SJCRH30 (cell line): Measurements from ENCODE around the gene TPBGL. TPM values are rescaled to one million over a fixed set of nuclear protein-coding genes. Genes with fewer than 3 reads are reported as not detected.

Experiments used
- DNase-seq, 2 experiments: peaks; one replicate each; pipeline ENCODE4 v3.0.0-alpha.2; 2015 to 2020
- H3K27ac ChIP-seq: fragments of 250-450 bp; sonication (Bioruptor Pico); 2 replicates; pipeline ENCODE4 v1.5.1; 2020; ENCODE audit warnings: mild to moderate bottlenecking, moderate library complexity
- H3K27me3 ChIP-seq: fragments of 250-450 bp; sonication (Bioruptor Pico); 2 replicates; pipeline ENCODE4 v1.5.1; 2020; ENCODE audit warnings: mild to moderate bottlenecking, moderate library complexity
- H3K36me3 ChIP-seq: fragments of 250-450 bp; sonication (Bioruptor Pico); 2 replicates; pipeline ENCODE4 v1.5.1; 2020; ENCODE audit warnings: mild to moderate bottlenecking, moderate library complexity
- H3K4me1 ChIP-seq: fragments of 250-450 bp; sonication (Bioruptor Pico); 2 replicates; pipeline ENCODE4 v1.5.1; 2020; ENCODE audit warnings: mild to moderate bottlenecking, moderate library complexity
- H3K4me3 ChIP-seq: fragments of 250-450 bp; sonication (Bioruptor Pico); 2 replicates; pipeline ENCODE4 v1.5.1; 2020; ENCODE audit warnings: mild to moderate bottlenecking, moderate library complexity
- H3K9me3 ChIP-seq: fragments of 250-450 bp; sonication (Bioruptor Pico); replicated peaks from 2 replicates; pipeline ENCODE4 v1.5.1; 2020; ENCODE audit warnings: mild to moderate bottlenecking, moderate library complexity
- total RNA-seq: library from RNA; depleted of rRNA; stranded (reverse); fragments of >200 nt; shearing (Covaris generic); gene quantifications from 2 replicates; pipeline ENCODE4 v1.2.3, GENCODE V29; 2014

Gene TPBGL
- total RNA-seq, 1 experiment from 2014 or later: not detected

DNA sequence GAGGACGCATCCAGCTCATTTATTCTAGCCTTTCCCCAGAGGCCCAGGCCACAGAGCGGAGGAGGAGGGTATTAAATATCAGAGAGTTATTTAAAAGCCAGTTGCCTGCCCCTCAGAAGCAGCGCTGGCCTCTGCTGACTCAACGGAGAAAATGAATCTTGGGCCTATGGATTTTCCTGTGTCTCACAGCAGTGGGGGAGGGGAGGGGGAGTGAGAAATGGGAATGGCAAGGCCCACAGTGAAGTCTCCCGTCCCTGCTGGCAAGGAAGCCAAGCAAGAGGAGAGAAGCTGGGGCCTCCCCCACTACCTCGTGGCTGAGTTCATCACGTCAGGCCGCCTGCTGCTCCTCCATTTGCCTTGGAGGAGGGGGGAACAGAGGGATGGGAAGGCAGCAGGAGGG, 4.5 kb upstream of the TPBGL start:
- no peak for DNase-seq
- Histone ChIP-seq H3K4me1 (no peaks in the 10 kb centered on the region), H3K27ac (no peak overlapping the region), H3K36me3 (no peaks in the 10 kb centered on the region), H3K27me3 (no peaks in the 10 kb centered on the region), H3K9me3 (no peaks in the 10 kb centered on the region), H3K4me3 (no peak overlapping the region)

- H3K27me3 ChIP-seq: no peaks in the 10 kb centered on the region
- no peak overlapping the region for H3K4me3 ChIP-seq
- H3K4me1 ChIP-seq: no peaks in the 10 kb centered on the region
- no peaks in the 10 kb centered on the region for H3K9me3 ChIP-seq
- no peaks in the 10 kb centered on the region for H3K36me3 ChIP-seq
- H3K27ac ChIP-seq: no peak overlapping the region
- no peak for DNase-seq
Measured at GRCh38 chr11:75237050-75237449, 3.5 kb upstream of the TPBGL start.

GRCh38 chr11:75238595-75239440, 1.8 kb upstream of the TPBGL start:
- no peak for DNase-seq
- no peak overlapping the region for H3K27ac ChIP-seq
- H3K27me3 ChIP-seq: no peaks in the 10 kb centered on the region
- H3K36me3 ChIP-seq: no peaks in the 10 kb centered on the region
- no peak overlapping the region for H3K4me3 ChIP-seq
- no peaks in the 10 kb centered on the region for H3K9me3 ChIP-seq
- no peaks in the 10 kb centered on the region for H3K4me1 ChIP-seq

DNA sequence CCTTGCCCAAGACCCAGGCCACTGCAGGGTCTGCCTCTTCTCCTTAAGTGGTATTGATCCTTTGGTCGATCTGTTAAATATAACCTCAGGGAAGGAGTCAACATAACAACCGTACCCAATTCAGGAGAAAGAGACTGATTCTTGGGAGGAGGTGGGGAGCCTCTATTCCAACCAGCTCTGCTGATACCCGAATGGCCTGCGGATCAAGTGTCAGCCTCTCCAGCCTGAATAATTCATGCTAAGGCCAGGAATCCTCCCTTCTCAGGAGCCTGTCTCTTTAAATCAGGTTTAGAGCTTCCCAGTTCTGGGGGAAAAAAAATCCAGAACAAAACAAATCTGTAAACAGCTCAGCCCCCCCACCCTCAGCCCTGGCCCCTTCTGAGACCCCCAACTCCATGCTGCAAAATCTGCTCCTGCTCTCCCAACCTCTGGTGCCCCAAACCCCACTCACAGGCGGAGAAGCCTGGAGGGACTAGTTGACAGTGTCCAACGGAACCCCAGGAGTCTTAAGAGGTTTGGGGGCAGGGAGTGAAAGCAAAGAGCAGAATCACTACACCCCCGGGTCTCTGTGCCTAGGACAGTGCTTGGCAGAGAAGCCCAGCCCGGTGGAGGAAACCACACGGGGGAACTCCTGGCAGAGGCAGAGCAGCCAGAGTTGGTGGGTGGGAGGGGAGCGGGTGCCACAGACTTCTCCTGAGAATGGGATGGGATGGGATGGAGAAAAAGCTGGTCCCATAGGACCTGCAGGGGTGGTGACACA, 863 bp upstream of the TPBGL start:
- Histone ChIP-seq H3K27me3 (no peaks in the 10 kb centered on the region), H3K4me3 (no peak overlapping the region), H3K4me1 (no peaks in the 10 kb centered on the region), H3K9me3 (no peaks in the 10 kb centered on the region), H3K27ac (no peak overlapping the region), H3K36me3 (no peaks in the 10 kb centered on the region)
- no peak for DNase-seq

DNA sequence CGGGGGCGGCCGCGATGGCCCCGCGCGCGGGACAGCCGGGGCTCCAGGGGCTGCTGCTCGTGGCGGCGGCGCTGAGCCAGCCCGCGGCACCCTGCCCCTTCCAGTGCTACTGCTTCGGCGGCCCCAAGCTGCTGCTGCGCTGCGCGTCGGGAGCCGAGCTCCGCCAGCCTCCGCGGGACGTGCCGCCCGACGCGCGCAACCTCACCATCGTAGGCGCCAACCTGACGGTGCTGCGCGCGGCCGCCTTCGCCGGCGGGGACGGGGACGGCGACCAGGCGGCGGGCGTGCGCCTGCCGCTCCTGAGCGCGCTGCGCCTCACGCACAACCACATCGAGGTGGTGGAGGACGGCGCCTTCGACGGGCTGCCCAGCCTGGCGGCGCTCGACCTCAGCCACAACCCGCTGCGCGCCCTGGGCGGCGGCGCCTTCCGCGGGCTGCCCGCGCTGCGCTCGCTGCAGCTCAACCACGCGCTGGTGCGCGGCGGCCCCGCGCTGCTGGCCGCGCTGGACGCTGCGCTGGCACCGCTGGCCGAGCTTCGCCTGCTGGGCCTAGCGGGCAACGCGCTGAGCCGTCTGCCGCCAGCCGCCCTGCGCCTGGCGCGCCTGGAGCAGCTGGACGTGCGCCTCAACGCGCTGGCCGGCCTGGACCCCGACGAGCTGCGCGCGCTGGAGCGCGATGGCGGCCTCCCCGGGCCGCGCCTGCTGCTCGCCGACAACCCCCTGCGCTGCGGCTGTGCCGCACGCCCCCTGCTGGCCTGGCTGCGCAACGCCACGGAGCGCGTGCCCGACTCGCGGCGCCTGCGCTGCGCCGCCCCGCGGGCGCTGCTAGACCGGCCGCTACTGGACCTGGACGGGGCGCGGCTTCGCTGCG, 697 bp downstream of the TPBGL start:
- no peak for DNase-seq
- Histone ChIP-seq H3K27me3 (no peaks in the 10 kb centered on the region), H3K27ac (no peak overlapping the region), H3K4me1 (no peaks in the 10 kb centered on the region), H3K9me3 (no peaks in the 10 kb centered on the region), H3K36me3 (no peaks in the 10 kb centered on the region), H3K4me3 (no peak overlapping the region)

- no peaks in the 10 kb centered on the region for H3K27me3 ChIP-seq
- H3K36me3 ChIP-seq: no peaks in the 10 kb centered on the region
Measured at GRCh38 chr11:75241906-75242644, 1.5 kb downstream of the TPBGL start.

DNA sequence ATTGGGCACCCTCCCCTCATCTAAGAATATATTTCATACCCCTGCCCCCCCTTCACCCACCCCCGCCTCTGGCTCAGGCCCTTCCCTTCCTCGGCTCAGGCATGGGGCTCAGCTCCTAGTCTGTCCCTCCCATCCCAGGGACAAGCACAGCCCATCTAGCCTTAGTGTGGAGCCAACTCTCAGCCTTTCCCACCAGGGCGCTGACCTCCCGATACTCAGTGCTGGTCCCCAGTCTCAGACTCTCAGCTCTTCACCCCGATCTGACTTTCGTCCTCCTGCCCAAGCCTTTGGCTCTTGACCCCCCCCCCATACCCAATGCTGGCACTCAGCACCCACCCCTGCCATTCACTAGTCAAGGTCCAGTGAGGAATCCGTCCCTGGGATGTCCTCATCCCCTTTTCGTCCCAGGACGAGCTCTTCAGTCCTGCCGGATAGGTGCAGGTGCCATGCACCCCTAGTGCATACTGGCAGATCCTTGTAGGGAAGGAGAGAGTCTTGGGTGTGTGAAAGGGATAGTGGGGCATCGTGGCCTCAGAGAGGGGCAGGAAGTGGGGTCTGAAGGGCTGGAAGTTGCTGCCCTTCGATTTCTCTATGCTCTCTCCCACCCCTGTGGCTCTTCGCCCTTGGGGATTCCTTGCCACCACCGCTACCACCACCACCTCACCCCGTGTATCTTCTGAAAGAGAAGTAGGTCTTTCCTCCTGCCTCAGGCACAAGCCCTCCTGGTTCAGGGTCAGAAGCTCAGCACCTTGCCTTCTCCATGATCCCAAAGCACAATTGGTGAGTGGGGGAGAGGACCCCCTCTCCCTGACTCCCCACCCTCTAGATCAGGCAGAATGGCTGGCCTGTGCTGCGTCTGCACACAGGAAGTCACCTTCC, 2.4 kb downstream of the TPBGL start:
- DNase-seq: no peak
- Histone ChIP-seq H3K27ac (no peak overlapping the region), H3K27me3 (no peaks in the 10 kb centered on the region), H3K4me1 (no peaks in the 10 kb centered on the region), H3K4me3 (no peak overlapping the region), H3K36me3 (no peaks in the 10 kb centered on the region), H3K9me3 (no peaks in the 10 kb centered on the region)

More at GRCh38 chr11:75241906-75242644, 1.5 kb downstream of the TPBGL start:
- H3K4me3 ChIP-seq: no peak overlapping the region
- H3K9me3 ChIP-seq: no peaks in the 10 kb centered on the region
- no peaks in the 10 kb centered on the region for H3K4me1 ChIP-seq
- no peak for DNase-seq
- H3K27ac ChIP-seq: no peak overlapping the region

DNA sequence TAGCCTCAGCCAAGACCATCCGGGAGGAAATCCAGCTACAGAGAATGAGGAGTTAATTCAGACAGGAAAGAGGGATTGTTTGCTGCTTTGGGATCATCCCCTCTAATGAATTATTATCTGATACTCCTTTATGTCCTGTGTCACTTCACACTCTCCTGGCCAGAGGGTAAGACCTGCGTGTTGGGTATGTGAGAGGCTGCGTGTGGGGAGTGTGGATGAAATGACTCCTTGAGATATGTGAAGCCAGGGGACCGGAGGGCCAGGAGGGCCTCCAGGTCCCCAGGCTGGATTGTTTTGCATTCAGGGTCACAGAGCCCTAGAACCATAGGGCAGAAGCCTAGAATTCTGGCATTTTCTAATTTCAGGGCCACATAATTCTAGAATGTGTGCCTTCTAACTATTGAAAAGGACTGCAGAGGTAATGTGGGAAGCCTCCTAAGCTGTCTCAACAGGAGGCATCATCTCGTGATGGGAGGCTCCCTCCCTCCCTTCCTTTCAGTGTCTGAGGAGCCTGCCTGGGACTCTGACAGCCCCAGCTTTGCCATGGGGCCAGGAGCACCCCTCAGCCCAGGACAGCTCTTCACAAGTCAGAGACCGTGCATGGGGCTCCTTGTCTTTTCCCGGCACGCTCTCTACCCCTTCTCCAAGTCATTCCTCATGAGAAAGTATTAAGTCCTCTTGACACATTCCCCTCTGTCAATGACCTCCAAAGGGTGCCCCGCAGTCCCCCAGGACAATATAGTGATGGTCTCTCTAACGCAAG, 3.7 kb downstream of the TPBGL start:
- no peaks in the 10 kb centered on the region for H3K27me3 ChIP-seq
- no peak for DNase-seq

GRCh38 chr11:75245356-75246005, 4.9 kb downstream of the TPBGL start:
- no peaks in the 10 kb centered on the region for H3K36me3 ChIP-seq
- no peak for DNase-seq
- H3K4me1 ChIP-seq: 0 out of 2 replicates have a peak, but pooled peaks cover 2% of the 10 kb centered on the region
- H3K27ac ChIP-seq: no peak overlapping the region
- H3K27me3 ChIP-seq: no peaks in the 10 kb centered on the region
- H3K9me3 ChIP-seq: no peaks in the 10 kb centered on the region
- H3K4me3 ChIP-seq: no peak overlapping the region

More for the DNA sequence above, 3.7 kb downstream of the TPBGL start:
- Histone ChIP-seq H3K4me3 (no peak overlapping the region), H3K9me3 (no peaks in the 10 kb centered on the region), H3K36me3 (no peaks in the 10 kb centered on the region), H3K27ac (no peak overlapping the region), H3K4me1 (0 out of 2 replicates have a peak, but pooled peaks cover 2% of the 10 kb centered on the region)

DNA sequence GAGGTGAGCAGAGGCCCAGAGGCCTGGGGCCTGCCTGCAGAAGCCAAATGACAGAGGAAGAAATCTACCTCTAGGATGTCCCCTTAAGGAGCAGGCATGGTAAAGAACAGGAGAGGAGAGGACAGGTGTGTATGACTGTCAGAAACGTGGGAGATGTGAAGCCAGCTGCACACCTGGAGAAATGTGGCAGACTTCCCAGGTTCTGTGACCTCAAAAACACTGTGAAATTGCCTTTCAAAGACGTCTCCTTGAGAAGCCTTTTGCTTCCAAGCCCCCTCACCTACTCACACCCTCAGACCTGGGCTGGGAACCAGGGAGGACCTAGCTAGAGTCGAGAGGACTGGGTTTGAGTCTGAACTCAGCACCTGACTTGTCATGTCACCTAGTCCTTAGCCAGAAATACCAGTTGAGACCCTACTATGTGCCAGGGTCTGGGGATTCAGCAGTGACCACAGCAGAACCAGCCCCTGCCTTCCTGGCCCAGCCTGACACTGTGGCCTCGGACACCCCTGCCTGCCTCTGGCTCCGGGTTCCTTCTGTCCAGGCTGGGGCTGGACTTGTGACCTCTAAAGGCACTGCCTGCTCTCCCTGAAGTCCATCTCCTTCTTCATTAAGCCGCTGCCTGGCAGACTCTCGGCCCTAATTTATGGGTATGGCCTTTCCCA, 5.6 kb downstream of the TPBGL start:
- H3K27me3 ChIP-seq: no peaks in the 10 kb centered on the region

GRCh38 chr11:75246671-75247350, 6.2 kb downstream of the TPBGL start:
- Histone ChIP-seq H3K4me1 (0 out of 2 replicates have a peak, but pooled peaks cover 2% of the 10 kb centered on the region), H3K36me3 (no peaks in the 10 kb centered on the region), H3K27me3 (no peaks in the 10 kb centered on the region), H3K9me3 (no peaks in the 10 kb centered on the region), H3K27ac (no peak overlapping the region), H3K4me3 (no peak overlapping the region)
- no peak for DNase-seq

More for the DNA sequence above, 5.6 kb downstream of the TPBGL start:
- no peak for DNase-seq
- no peaks in the 10 kb centered on the region for H3K36me3 ChIP-seq
- no peak overlapping the region for H3K4me3 ChIP-seq
- no peak overlapping the region for H3K27ac ChIP-seq
- H3K4me1 ChIP-seq: 0 out of 2 replicates have a peak, but pooled peaks cover 2% of the 10 kb centered on the region
- no peaks in the 10 kb centered on the region for H3K9me3 ChIP-seq
